ENCODE measurements around the gene ZMYND8.

- no peak for TF ChIP-seq MYC (IDR thresholded peaks at IDR 0.05; ENCODE audit: insufficient read depth, insufficient read length, insufficient replicate concordance, low read length, severe bottlenecking)
- no peak for TF ChIP-seq CBFB (IDR thresholded peaks at IDR 0.05; ENCODE audit: low read depth)
- TF ChIP-seq CTCF (IDR thresholded peaks at IDR 0.05 in 2 of 3, conservative IDR thresholded peaks at IDR 0.05 in 1 of 3; ENCODE audit: control insufficient read depth in 2 of 3, extremely low read depth in 1 of 3, insufficient read depth in 1 of 3, low read depth in 3 of 3, low read length in 3 of 3): no peak
- TF ChIP-seq ZNF207 (IDR thresholded peaks at IDR 0.05; ENCODE audit: borderline replicate concordance): no peak
- no peak for TF ChIP-seq USF2 (IDR thresholded peaks at IDR 0.05; ENCODE audit: borderline replicate concordance, low read depth, low read length)
- no peak for TF ChIP-seq CHD2 (IDR thresholded peaks at IDR 0.05; ENCODE audit: borderline replicate concordance, low read depth, low read length)
- TF ChIP-seq SKIL (IDR thresholded peaks at IDR 0.05; ENCODE audit: low read depth, poor library complexity, severe bottlenecking): no peak
- TF ChIP-seq DPF2 (IDR thresholded peaks at IDR 0.05): no peak
- no peak for TF ChIP-seq ZNF274 (IDR thresholded peaks at IDR 0.05; ENCODE audit: insufficient read depth, insufficient read length)
- no peak for TF ChIP-seq EP300 (IDR thresholded peaks at IDR 0.05; ENCODE audit: borderline replicate concordance in 1 of 2, control insufficient read depth in 1 of 2, low read depth in 2 of 2, low read length in 2 of 2)
- TF ChIP-seq ZNF24 (IDR thresholded peaks at IDR 0.05): no peak
These were observed 6.1 kb upstream of the ZMYND8 start for GRCh38 chr20:47362361-47363219.

Data from GM12878 (cell line).